Nephron (organoid): ENCODE measurements around the gene LRP1.

ENCODE experiments used
- H3K27ac Mint-ChIP-seq, 3 experiments: 2 replicates each; pipeline ENCODE4 v1.8.0; 2020; ENCODE audit warnings: mixed read lengths in 3 of 3, mild to moderate bottlenecking in 2 of 3, moderate library complexity in 1 of 3
- H3K27me3 Mint-ChIP-seq: 2 replicates; pipeline ENCODE4 v1.8.0; 2021; ENCODE audit warnings: low read depth, mild to moderate bottlenecking, moderate library complexity, mixed read lengths
- H3K36me3 Mint-ChIP-seq: 2 replicates; pipeline ENCODE4 v1.8.0; 2020; ENCODE audit warnings: low read depth, mixed read lengths
- H3K4me1 Mint-ChIP-seq: 2 replicates; pipeline ENCODE4 v1.8.0; 2020; ENCODE audit warnings: mixed read lengths
- H3K4me3 Mint-ChIP-seq, 3 experiments: 2 replicates each; pipeline ENCODE4 v1.8.0; 2020; ENCODE audit warnings: mild to moderate bottlenecking in 3 of 3, mixed read lengths in 3 of 3, moderate library complexity in 2 of 3
- H3K9me3 Mint-ChIP-seq: 2 replicates; pipeline ENCODE4 v1.8.0; 2020; ENCODE audit warnings: mixed read lengths
- TF ChIP-seq, protein P1 (sequence below), 3 experiments: fragments of 200-600 bp; sonication (generic); IDR thresholded peaks; one replicate each; pipeline ENCODE4 v1.5.0; 2021; ENCODE audit warnings: antibody characterized with exemption in 3 of 3; ENCODE audit not compliant: unreplicated experiment in 3 of 3

Gene LRP1

DNA sequence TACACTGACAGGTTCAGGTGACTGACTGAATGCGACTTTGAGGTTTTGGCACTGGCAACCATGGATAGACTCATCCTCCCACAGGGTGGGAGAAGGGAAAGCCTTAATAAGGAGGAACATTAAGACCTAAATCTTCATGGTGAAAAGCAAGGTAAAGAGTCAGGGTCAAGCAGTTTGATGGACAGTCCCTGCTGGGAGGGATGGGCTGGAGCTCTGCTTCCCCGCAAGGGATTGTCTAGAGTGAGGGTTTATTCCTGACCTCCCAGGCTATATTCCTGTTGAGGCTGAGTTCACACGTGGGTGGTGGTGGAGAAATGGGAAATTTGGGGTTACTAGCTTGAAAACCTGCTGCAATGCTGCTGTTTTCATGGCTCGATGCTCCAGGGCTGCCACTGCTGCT, 132.1 kb downstream of the LRP1 start:
- Mint-ChIP-seq H3K9me3 (no peaks in the 10 kb centered on the region), H3K4me3 (peak overlapping the region in 1 of 3 experiments; percentile 22), H3K4me1 (peaks cover 66% of the 10 kb centered on the region), H3K27me3 (no peaks in the 10 kb centered on the region), H3K36me3 (peaks cover 58% of the 10 kb centered on the region), H3K27ac (peak overlapping the region in 2 of 3 experiments; percentile 18 to 37)
- TF ChIP-seq, protein P1, sequence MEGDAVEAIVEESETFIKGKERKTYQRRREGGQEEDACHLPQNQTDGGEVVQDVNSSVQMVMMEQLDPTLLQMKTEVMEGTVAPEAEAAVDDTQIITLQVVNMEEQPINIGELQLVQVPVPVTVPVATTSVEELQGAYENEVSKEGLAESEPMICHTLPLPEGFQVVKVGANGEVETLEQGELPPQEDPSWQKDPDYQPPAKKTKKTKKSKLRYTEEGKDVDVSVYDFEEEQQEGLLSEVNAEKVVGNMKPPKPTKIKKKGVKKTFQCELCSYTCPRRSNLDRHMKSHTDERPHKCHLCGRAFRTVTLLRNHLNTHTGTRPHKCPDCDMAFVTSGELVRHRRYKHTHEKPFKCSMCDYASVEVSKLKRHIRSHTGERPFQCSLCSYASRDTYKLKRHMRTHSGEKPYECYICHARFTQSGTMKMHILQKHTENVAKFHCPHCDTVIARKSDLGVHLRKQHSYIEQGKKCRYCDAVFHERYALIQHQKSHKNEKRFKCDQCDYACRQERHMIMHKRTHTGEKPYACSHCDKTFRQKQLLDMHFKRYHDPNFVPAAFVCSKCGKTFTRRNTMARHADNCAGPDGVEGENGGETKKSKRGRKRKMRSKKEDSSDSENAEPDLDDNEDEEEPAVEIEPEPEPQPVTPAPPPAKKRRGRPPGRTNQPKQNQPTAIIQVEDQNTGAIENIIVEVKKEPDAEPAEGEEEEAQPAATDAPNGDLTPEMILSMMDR (IDR thresholded peaks at IDR 0.05; ENCODE audit: unreplicated experiment in 3 of 3): no peak

DNA sequence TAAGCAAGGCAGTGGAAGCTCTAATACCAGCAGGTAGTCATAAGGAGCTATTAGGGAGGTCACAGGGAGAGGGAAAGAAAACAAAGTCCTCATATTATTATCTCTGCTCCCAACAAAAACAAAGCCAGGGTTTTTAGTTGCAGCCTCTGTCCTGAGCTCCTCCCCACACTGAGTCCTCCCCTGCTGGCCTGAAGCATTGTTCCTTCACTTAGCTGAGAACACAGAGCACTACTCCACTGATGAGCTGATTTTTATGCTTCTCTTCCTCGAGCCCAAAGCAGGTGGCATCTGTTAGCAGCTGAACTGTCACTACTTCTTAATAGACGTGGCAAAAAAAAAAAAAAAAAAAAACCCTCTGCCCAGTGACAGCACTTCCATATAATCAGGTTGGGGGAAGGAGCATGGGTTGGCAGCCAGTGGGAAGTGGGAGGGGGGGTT, 133.2 kb downstream of the LRP1 start:
- H3K9me3 Mint-ChIP-seq: no peaks in the 10 kb centered on the region
- TF ChIP-seq, protein P1 (IDR thresholded peaks at IDR 0.05; ENCODE audit: unreplicated experiment in 3 of 3): no peak
- H3K4me3 Mint-ChIP-seq: peak overlapping the region in 2 of 3 experiments; percentile 40
- H3K36me3 Mint-ChIP-seq: peaks cover 51% of the 10 kb centered on the region
- H3K4me1 Mint-ChIP-seq: peaks cover 64% of the 10 kb centered on the region
- H3K27me3 Mint-ChIP-seq: no peaks in the 10 kb centered on the region
- peak overlapping the region; percentile 71 to 92 (median 87) for H3K27ac Mint-ChIP-seq

DNA sequence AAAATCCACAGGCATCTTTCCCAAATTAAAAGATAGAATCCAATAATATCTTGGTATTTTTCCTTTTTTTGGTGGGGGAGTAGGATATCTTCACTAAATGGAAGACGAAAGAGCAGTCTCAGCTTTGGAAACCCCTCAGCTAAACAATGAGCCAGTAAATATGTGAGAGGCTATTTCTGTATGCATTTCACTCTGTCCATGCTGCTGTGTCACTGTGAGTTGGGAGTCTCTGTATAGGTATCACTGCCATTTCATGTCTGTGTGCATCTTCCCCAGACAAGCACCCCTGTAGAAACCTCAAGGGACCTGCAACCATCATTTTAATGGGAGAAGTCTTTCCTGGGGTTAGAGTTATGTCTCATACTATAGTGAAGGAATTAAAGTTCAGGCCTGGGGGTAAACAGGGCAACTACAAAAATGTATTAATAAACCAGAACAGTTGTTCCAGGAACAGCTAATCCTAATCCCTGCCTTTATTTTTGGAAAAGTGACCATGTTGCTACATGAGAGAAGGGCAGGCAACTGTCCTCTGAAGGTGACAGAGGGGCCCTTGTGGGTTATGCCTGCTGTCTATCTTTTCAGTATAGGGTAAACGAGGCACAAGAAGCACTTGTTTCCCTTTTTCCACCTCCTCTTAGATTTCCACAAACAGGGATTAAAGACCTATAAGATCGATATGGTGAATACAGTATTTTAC, 134.0 kb downstream of the LRP1 start:
- no peaks in the 10 kb centered on the region for H3K27me3 Mint-ChIP-seq
- H3K27ac Mint-ChIP-seq: peak overlapping the region; percentile 71 to 92 (median 87)
- no peaks in the 10 kb centered on the region for H3K9me3 Mint-ChIP-seq
- peak overlapping the region in 1 of 3 experiments; percentile 49 for H3K4me3 Mint-ChIP-seq
- H3K36me3 Mint-ChIP-seq: peaks cover 53% of the 10 kb centered on the region
- H3K4me1 Mint-ChIP-seq: peaks cover 55% of the 10 kb centered on the region
- TF ChIP-seq, protein P1 (IDR thresholded peaks at IDR 0.05; ENCODE audit: unreplicated experiment in 3 of 3): no peak
